WTC11 (cell line): ENCODE data around the gene ZBTB25.

Experiments used
- ESRRA ChIP-seq: sonication (generic); formaldehyde crosslinking; IDR thresholded peaks from 2 replicates; pipeline ENCODE4 v1.8.1; 2022; ENCODE audit warnings: mild to moderate bottlenecking, missing genetic modification reagents, borderline replicate concordance
- NR2C2 ChIP-seq: sonication (generic); formaldehyde crosslinking; IDR thresholded peaks from 2 replicates; pipeline ENCODE4 v1.8.0; 2022; ENCODE audit warnings: mild to moderate bottlenecking, missing genetic modification reagents
- PREB ChIP-seq: sonication (generic); formaldehyde crosslinking; IDR thresholded peaks from 2 replicates; pipeline ENCODE4 v1.8.1; 2022; ENCODE audit warnings: mild to moderate bottlenecking, missing genetic modification reagents, moderate library complexity, borderline replicate concordance
- USF2 ChIP-seq: sonication (generic); formaldehyde crosslinking; IDR thresholded peaks from 2 replicates; pipeline ENCODE4 v1.8.1; 2023; ENCODE audit warnings: mild to moderate bottlenecking, missing genetic modification reagents, moderate library complexity
- ZNF671 ChIP-seq: fragments of 250-450 bp; sonication (Bioruptor Pico); IDR thresholded peaks from 2 replicates; pipeline ENCODE4 v1.8.0; 2021; ENCODE audit warnings: mild to moderate bottlenecking
- TF ChIP-seq, protein P1 (sequence below): fragments of 200-600 bp; IDR thresholded peaks from 2 replicates; pipeline ENCODE4 v1.8.0; 2022; ENCODE audit warnings: antibody characterized with exemption
- TF ChIP-seq, protein P2 (sequence below): sonication (generic); formaldehyde crosslinking; IDR thresholded peaks from 2 replicates; pipeline ENCODE4 v1.8.0; 2022; ENCODE audit warnings: mild to moderate bottlenecking, missing genetic modification reagents
- TF ChIP-seq, protein P3 (sequence below): sonication (generic); formaldehyde crosslinking; IDR thresholded peaks from 2 replicates; pipeline ENCODE4 v1.8.0; 2022; ENCODE audit warnings: mild to moderate bottlenecking, missing genetic modification reagents

DNA sequence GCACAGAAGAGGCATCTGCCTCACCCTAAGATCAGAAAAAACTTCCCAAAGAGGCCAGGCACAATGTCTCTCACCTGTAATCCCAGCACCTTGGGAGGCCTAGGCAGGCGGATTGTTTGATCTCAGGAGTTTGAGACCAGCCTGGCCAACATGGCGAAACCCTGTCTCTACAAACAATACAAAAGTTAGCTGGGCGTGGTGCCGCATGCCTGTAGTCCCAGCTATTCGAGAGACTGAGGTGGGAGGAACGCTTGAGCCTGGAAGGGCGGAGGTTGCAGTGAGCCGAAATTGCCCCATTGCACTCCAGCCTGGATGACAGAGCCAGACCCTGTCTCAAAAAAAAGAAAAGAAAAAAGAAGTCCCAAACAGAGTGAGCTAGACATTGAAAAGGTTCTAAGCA is 5.4 kb upstream of the ZBTB25 start:
- TF ChIP-seq, protein P1, sequence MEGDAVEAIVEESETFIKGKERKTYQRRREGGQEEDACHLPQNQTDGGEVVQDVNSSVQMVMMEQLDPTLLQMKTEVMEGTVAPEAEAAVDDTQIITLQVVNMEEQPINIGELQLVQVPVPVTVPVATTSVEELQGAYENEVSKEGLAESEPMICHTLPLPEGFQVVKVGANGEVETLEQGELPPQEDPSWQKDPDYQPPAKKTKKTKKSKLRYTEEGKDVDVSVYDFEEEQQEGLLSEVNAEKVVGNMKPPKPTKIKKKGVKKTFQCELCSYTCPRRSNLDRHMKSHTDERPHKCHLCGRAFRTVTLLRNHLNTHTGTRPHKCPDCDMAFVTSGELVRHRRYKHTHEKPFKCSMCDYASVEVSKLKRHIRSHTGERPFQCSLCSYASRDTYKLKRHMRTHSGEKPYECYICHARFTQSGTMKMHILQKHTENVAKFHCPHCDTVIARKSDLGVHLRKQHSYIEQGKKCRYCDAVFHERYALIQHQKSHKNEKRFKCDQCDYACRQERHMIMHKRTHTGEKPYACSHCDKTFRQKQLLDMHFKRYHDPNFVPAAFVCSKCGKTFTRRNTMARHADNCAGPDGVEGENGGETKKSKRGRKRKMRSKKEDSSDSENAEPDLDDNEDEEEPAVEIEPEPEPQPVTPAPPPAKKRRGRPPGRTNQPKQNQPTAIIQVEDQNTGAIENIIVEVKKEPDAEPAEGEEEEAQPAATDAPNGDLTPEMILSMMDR = no peak
- TF ChIP-seq, protein P2, sequence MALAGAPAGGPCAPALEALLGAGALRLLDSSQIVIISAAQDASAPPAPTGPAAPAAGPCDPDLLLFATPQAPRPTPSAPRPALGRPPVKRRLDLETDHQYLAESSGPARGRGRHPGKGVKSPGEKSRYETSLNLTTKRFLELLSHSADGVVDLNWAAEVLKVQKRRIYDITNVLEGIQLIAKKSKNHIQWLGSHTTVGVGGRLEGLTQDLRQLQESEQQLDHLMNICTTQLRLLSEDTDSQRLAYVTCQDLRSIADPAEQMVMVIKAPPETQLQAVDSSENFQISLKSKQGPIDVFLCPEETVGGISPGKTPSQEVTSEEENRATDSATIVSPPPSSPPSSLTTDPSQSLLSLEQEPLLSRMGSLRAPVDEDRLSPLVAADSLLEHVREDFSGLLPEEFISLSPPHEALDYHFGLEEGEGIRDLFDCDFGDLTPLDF = no peak
- TF ChIP-seq, protein P3, sequence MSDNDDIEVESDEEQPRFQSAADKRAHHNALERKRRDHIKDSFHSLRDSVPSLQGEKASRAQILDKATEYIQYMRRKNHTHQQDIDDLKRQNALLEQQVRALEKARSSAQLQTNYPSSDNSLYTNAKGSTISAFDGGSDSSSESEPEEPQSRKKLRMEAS (CRISPR knock-in tag) = no peak
- TF ChIP-seq USF2 = no peak
- no peak for TF ChIP-seq ESRRA (CRISPR knock-in tag)
- TF ChIP-seq ZNF671 = no peak
- TF ChIP-seq PREB = no peak
- TF ChIP-seq NR2C2 (CRISPR knock-in tag) = no peak
